K562 (cell line): ENCODE data around the gene RACGAP1. TPM values are rescaled to one million over a fixed set of nuclear protein-coding genes. Genes with fewer than 3 reads are reported as not detected.

Source experiments
- CHCHD3 ChIP-seq: fragments of 250-450 bp; sonication (Bioruptor Pico); IDR thresholded peaks from 2 replicates; pipeline ENCODE4 v2.1.2; 2022; ENCODE audit warnings: mild to moderate bottlenecking
- FOXA1 ChIP-seq: fragments of 450-650 bp; IDR thresholded peaks from 2 replicates; pipeline ENCODE4 v1.6.1; 2016; ENCODE audit warnings: mild to moderate bottlenecking, borderline replicate concordance
- FOXA3 ChIP-seq, 2 experiments: fragments of 450-650 bp in 1 of 2; sonication (generic) in 1 of 2; formaldehyde crosslinking; IDR thresholded peaks in 1 of 2; conservative IDR thresholded peaks in 1 of 2; 2 replicates each; pipeline versions ENCODE4 v1.4.0 to v1.8.0; 2020 to 2022; ENCODE audit warnings: mild to moderate bottlenecking in 2 of 2, missing genetic modification reagents in 1 of 2
- FOXJ3 ChIP-seq: sonication (generic); formaldehyde crosslinking; IDR thresholded peaks from 2 replicates; pipeline ENCODE4 v1.4.0; 2020; ENCODE audit warnings: mild to moderate bottlenecking, missing genetic modification reagents
- MAZ ChIP-seq, 2 experiments: fragments of 450-650 bp in 1 of 2; sonication (generic) in 1 of 2; formaldehyde crosslinking; IDR thresholded peaks in 1 of 2; conservative IDR thresholded peaks in 1 of 2; 2 replicates each; pipeline versions ENCODE4 v1.4.0 to v1.5.0; 2020; ENCODE audit warnings: mild to moderate bottlenecking in 1 of 2, missing genetic modification reagents in 1 of 2
- NR2F6 ChIP-seq: fragments of 450-650 bp; formaldehyde crosslinking; IDR thresholded peaks from 2 replicates; pipeline ENCODE4 v1.4.0; 2020; ENCODE audit warnings: mild to moderate bottlenecking
- PCBP1 ChIP-seq: fragments of 200-400 bp; formaldehyde crosslinking; IDR thresholded peaks from 2 replicates; pipeline ENCODE4 v1.6.1; 2018; ENCODE audit warnings: mild to moderate bottlenecking, low read depth, low read length; ENCODE audit not compliant: poor library complexity, severe bottlenecking
- PHTF2 ChIP-seq: fragments of 250-450 bp; sonication (Bioruptor Pico); IDR thresholded peaks from 2 replicates; pipeline ENCODE4 v1.5.0; 2021; ENCODE audit warnings: mild to moderate bottlenecking
- POLR2B ChIP-seq: fragments of 450-650 bp; IDR thresholded peaks from 2 replicates; pipeline ENCODE4 v1.6.1; 2018; ENCODE audit warnings: low read depth; ENCODE audit not compliant: partially characterized antibody
- SMARCB1 ChIP-seq: IDR thresholded peaks from 2 replicates; pipeline ENCODE4 v1.6.1; 2011; ENCODE audit warnings: improper control_type of control experiment, low read depth; ENCODE audit not compliant: insufficient read length
- XRCC3 ChIP-seq: fragments of 450-650 bp; IDR thresholded peaks from 2 replicates; pipeline ENCODE4 v1.6.1; 2017; ENCODE audit warnings: mild to moderate bottlenecking, moderate library complexity
- ZFP36 ChIP-seq: fragments of 150-350 bp; IDR thresholded peaks from 2 replicates; pipeline ENCODE4 v1.6.1; 2018; ENCODE audit warnings: low read length, low read depth; ENCODE audit not compliant: partially characterized antibody
- ZNF140 ChIP-seq: fragments of 250-450 bp; sonication (Bioruptor Pico); IDR thresholded peaks from 2 replicates; pipeline ENCODE4 v1.8.0; 2021; ENCODE audit warnings: moderate library complexity, mild to moderate bottlenecking, inconsistent platforms
- ZNF165 ChIP-seq: fragments of 250-450 bp; sonication (Bioruptor Pico); IDR thresholded peaks from 2 replicates; pipeline ENCODE4 v1.4.0; 2020; ENCODE audit warnings: borderline replicate concordance
- polyA plus RNA-seq, 8 experiments: library from polyadenylated mRNA; depleted of rRNA in 4 of 8; stranded (reverse) in 5 of 8; unstranded in 3 of 8; fragments of >200 nt; fragmentation: Nextera tagmentation in 2 of 8; fragmentation: Illumina TruSeq in 1 of 8; extraction: Ambion mirVana in 2 of 8; extraction: Trizol in 1 of 8; gene quantifications; 2 replicates each; pipeline versions ENCODE4 v1.2.1 to v1.2.3, GENCODE V29; 2011 to 2014; ENCODE audit warnings: inconsistent platforms in 1 of 8, missing spikeins in 1 of 8
- total RNA-seq, 7 experiments: library from RNA; depleted of rRNA in 6 of 7; stranded (reverse); fragments of >200 nt in 6 of 7; fragmentation: Illumina TruSeq in 2 of 7; extraction: Trizol in 2 of 7; gene quantifications; 2 replicates each; pipeline versions ENCODE4 v1.2.1 to v1.2.3, GENCODE V29; 2011 to 2021; ENCODE audit warnings: low replicate concordance in 1 of 7
- TF ChIP-seq, protein P1 (sequence below): sonication (generic); formaldehyde crosslinking; IDR thresholded peaks from 2 replicates; pipeline ENCODE4 v1.8.0; 2022; ENCODE audit warnings: missing genetic modification reagents, mild to moderate bottlenecking, borderline replicate concordance
- TF ChIP-seq, protein P2 (sequence below): fragments of 450-650 bp; conservative IDR thresholded peaks from 2 replicates; pipeline ENCODE4 v1.6.1; 2016; ENCODE audit warnings: missing genetic modification characterization, low read depth, mild to moderate bottlenecking, missing compliant biosample characterization, moderate library complexity
- TF ChIP-seq, protein P3 (sequence below): fragments of 250-450 bp; sonication (Bioruptor Pico); IDR thresholded peaks from 2 replicates; pipeline ENCODE4 v1.4.0; 2020; ENCODE audit warnings: mild to moderate bottlenecking, moderate library complexity, borderline replicate concordance
- TF ChIP-seq, protein P4 (sequence below): sonication (generic); formaldehyde crosslinking; IDR thresholded peaks from 2 replicates; pipeline ENCODE4 v1.8.1; 2023; ENCODE audit warnings: mild to moderate bottlenecking, missing genetic modification reagents

The RACGAP1 gene
- total and polyA plus RNA-seq, 9 of the 15 experiments (the other 6 are each of a cell fraction or from before 2014, with no cell fraction given): 56.4 to 92.9 (median 71.8) TPM

DNA sequence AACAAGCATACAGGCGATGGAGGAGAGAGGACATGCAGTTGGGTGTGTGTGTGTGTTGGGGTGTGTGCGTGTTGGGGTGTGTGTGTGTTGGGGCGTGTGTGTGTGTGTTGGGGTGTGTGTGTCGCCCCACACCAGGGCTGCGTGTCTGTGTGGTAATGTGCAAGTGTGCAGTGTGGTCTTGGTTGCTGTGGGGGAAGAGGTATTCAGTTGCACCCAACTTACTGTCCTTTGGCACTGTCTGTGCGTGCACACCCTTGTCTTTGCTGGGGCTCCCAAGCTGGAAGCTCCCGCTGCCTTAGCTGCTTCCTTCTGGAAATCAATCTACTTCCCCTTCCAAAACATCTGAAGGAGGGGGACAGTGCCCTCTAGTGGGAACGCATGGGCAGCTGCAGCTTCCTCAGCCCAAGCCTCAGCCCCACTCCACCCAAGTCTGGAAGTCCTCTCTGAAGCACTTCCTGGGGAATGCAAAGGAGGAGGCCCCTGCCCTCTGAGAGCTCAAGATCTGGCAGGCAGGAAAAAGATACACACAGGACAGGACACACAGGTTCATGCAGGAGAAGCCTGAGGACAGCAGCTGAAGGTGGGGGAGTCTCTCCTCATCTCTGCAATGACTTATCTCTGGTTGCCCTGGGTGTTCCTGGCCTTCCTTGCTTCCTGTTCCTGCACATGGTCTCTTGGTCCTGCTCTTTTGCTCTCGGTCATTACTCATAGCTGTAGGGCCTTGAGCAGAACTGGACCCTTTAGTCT is 45.2 kb upstream of the RACGAP1 start (continued):
- TF ChIP-seq CHCHD3 (CRISPR knock-in tag) (no peak), POLR2B (no peak), XRCC3 (no peak), ZFP36 (no peak), SMARCB1 (no peak), ZNF140 (CRISPR knock-in tag) (no peak), FOXA3 (CRISPR knock-in tag; conservative IDR thresholded peaks at IDR 0.05 in 1 of 2, IDR thresholded peaks at IDR 0.05 in 1 of 2) (peak in 1 of 2 experiments; percentile 53; a peak in 1 of 4 replicates), PCBP1 (no peak), FOXJ3 (no peak), FOXA1 (no peak), PHTF2 (no peak), NR2F6 (CRISPR knock-in tag) (no peak), MAZ (CRISPR knock-in tag; conservative IDR thresholded peaks at IDR 0.05 in 1 of 2, IDR thresholded peaks at IDR 0.05 in 1 of 2) (peak in 1 of 2 experiments; percentile 52; a peak in 3 of 4 replicates), ZNF165 (CRISPR knock-in tag) (0 out of 2 replicates have a peak, but pooled peaks have one; percentile 12)
- TF ChIP-seq, protein P1, sequence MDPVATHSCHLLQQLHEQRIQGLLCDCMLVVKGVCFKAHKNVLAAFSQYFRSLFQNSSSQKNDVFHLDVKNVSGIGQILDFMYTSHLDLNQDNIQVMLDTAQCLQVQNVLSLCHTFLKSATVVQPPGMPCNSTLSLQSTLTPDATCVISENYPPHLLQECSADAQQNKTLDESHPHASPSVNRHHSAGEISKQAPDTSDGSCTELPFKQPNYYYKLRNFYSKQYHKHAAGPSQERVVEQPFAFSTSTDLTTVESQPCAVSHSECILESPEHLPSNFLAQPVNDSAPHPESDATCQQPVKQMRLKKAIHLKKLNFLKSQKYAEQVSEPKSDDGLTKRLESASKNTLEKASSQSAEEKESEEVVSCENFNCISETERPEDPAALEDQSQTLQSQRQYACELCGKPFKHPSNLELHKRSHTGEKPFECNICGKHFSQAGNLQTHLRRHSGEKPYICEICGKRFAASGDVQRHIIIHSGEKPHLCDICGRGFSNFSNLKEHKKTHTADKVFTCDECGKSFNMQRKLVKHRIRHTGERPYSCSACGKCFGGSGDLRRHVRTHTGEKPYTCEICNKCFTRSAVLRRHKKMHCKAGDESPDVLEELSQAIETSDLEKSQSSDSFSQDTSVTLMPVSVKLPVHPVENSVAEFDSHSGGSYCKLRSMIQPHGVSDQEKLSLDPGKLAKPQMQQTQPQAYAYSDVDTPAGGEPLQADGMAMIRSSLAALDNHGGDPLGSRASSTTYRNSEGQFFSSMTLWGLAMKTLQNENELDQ (CRISPR knock-in tag): no peak
- TF ChIP-seq, protein P2, sequence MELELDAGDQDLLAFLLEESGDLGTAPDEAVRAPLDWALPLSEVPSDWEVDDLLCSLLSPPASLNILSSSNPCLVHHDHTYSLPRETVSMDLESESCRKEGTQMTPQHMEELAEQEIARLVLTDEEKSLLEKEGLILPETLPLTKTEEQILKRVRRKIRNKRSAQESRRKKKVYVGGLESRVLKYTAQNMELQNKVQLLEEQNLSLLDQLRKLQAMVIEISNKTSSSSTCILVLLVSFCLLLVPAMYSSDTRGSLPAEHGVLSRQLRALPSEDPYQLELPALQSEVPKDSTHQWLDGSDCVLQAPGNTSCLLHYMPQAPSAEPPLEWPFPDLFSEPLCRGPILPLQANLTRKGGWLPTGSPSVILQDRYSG (tag): no peak
- TF ChIP-seq, protein P3, sequence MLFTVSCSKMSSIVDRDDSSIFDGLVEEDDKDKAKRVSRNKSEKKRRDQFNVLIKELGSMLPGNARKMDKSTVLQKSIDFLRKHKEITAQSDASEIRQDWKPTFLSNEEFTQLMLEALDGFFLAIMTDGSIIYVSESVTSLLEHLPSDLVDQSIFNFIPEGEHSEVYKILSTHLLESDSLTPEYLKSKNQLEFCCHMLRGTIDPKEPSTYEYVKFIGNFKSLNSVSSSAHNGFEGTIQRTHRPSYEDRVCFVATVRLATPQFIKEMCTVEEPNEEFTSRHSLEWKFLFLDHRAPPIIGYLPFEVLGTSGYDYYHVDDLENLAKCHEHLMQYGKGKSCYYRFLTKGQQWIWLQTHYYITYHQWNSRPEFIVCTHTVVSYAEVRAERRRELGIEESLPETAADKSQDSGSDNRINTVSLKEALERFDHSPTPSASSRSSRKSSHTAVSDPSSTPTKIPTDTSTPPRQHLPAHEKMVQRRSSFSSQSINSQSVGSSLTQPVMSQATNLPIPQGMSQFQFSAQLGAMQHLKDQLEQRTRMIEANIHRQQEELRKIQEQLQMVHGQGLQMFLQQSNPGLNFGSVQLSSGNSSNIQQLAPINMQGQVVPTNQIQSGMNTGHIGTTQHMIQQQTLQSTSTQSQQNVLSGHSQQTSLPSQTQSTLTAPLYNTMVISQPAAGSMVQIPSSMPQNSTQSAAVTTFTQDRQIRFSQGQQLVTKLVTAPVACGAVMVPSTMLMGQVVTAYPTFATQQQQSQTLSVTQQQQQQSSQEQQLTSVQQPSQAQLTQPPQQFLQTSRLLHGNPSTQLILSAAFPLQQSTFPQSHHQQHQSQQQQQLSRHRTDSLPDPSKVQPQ: no peak
- TF ChIP-seq, protein P4, sequence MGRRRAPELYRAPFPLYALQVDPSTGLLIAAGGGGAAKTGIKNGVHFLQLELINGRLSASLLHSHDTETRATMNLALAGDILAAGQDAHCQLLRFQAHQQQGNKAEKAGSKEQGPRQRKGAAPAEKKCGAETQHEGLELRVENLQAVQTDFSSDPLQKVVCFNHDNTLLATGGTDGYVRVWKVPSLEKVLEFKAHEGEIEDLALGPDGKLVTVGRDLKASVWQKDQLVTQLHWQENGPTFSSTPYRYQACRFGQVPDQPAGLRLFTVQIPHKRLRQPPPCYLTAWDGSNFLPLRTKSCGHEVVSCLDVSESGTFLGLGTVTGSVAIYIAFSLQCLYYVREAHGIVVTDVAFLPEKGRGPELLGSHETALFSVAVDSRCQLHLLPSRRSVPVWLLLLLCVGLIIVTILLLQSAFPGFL: no peak
